T-helper 1 cell (primary cell): ENCODE data around the gene SETBP1.
A peak's percentile ranks its signal among the peaks of the same experiment; 100 is the strongest.

ENCODE experiments used
- DNase-seq, 5 donors: peaks; one replicate each; pipeline ENCODE4 v3.0.0-alpha.2; 2012 to 2020

SETBP1 gene

DNA sequence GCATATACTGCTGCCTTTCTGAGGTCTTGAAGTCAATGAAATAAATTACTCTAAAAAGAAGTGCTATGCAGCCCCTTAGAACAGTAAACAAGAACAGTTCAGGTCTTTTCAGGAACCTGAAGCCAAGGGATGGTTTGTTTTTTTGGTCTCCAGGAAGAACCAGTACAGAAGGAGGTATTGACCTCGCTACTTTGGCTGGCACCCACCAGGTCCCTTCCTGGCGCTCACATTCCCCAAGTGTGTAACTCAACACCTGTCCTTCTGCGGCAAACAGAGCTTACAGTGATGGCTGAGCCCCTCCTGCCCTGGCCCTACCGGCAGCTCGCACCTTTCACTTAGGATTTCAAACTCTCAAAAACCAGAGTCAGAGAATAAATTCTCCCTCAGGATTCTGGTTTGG, 51.9 kb downstream of the SETBP1 start:
- no peak for DNase-seq

DNA sequence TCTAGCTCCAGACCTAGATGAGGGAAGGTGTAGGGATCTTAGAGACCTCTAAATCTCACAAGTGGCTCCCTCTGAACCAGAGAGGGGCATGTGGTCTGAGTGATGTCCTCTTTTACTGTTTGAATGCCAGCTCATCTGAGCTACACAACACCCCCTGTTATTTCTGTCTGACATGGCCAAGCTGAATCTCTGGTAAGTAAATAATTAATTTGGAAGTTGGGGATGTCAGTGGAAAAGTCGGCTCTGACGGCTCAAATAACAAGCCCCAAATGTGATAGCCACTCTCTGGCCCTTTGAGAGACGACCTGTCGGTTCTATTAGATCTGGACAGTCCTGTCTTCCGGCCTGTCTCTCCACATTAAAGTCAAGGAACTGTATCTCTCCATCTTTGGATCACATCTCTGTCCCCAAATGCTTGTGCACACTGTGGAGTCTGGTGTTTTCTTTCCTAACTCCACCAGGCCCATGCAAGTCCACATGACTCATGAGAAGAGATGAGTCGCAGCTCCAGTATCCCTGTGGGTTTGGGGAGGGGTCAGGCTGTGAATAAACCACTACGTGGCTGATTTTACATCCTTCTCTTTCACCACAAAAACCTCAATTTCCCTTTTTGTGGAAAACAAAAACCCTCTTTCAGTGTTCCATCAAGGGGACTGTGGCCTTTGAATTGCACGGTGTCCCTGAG, 52.5 kb downstream of the SETBP1 start:
- DNase-seq = peak in 1 of 5 donors; percentile 38

DNA sequence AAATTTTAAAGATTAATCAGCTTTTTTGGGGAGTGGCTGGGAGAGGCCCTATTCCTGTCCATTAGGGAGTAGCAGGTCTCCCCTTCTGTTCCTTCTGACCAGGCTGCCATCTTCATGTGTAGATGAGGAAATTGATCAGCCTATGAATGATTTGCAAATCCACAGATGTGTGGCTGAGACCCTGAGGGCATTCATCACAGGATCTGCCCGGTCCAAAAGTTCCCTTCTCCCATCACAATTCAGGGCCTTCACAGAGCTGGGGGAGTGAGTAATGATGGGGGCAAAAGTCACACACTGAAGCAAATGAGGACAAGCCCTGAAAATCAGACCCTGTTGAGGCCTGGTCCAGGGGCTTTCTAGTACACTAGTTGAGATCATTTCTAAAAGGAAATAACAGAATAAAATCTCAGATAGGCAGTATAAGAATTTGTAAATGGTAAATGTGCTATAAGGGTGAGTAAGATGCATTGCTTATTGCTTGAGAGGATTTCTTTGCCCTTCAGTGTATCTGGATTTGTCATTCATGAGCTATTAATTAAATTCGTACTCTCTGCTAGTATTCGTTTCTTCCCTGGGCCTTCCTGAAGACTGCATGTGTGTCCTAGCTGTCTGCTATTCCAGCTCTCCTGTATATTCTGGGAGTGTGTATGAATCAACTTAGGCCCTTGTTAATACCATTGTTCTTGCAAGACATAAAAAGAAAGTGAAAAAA, 53.2 kb downstream of the SETBP1 start:
- no peak for DNase-seq

DNA sequence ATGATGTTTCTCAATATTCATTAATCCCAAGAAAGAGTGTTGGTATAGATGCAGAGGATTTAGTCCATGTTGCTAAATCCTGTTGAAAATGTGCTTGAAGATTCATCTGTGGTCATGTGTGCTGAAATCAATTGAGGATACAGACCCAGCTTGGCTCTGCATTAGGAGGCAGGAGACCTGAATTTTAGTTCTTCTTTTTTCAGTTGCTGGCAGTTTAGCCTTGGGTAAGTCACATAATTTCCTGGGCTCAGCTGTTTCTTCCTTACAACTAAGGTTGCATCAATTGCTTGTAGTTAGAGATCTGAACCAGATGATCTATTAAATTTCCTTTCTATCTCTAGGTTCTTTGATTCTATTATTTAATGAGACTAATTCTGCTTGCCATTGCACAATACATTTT, 54.4 kb downstream of the SETBP1 start:
- DNase-seq = no peak

DNA sequence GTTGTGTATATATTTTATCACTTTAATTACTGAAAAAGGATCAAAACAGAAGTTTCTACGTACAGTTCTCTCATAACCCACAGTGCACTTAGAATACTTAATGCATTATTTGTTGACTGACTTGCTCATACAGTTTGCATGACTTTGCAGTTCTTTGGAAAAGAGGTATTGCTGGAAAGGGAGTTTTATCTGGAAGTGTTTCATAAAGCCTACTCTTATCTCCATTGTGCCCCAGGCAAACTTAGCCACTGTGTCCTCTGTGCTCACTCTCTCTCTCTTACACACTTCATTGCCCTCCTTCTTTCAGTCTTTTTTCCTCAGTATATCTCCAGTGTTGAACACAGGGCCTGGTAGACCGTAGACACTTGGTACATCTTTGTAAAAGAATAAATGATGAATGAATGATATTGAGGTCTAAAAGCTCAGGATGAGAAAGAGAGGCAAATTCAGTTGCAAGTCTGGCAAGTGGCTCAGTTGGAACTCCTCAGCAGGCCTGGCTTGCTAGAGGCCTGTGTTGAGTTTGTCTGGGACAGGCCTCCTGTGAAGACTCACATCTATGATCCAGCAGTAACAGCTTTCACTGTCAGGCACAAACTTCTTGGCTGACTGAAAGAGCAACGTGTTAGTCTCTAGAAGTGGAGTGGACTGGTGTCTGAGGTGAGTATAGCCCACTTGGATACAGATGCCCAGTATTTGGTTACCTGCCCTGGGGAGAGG, 56.1 kb downstream of the SETBP1 start:
- no peak for DNase-seq

DNA sequence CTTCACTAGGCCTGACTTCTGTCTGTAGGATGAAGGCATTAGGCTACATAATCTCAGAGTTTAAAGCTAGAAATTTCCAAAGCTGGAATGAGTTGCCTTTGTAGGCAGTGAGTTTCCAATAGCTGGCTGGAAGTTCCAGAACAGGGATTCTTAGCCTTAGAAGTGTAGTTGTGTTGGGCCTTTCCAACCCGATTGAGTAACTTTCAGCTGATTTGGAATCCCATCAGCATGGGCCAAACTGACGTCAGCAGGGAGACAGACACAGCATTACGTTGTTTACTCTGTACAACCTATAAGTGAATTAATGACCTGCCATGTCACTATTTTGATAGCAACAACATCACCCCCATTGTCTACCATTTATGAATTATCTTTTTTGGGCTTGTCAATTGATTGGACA, 56.9 kb downstream of the SETBP1 start:
- DNase-seq = no peak

DNA sequence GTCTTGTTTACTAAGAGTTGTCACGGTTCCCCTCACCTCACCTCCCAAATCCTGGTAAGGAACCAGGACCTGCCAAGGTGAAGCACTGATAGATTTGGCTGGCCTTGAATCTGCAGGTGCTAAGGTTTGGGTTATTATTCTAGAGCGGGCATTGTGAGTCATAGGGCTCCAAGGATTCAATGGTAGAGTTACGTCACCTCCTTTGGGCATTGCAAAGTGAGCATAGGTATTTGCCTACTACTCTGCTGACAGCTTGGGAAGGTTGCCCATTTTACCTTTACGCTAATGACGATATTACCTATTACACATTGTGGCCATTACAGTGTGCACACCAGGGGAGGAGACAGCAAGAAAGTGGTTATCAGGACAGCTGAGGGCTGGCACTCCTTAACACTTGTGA, 59.3 kb downstream of the SETBP1 start:
- no peak for DNase-seq

DNA sequence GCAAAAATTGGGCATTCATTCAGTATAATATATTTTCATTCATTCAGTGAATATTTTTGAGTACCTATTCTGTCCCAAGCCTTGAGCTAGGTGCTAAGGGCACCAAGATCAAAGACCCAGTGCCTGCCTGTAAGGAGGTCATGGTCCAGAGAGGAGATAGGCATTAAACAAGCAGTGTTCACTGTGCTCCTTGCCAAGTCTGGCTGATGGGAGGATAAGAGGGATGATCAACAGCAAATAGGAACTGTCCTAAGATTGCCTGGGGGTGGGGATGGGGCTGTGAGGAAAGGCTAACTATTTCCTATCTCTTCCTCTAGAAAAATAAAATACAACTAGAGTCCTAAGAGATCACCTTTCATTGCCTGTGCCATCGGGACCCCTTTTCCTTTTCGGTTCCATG, 60.4 kb downstream of the SETBP1 start:
- DNase-seq = no peak

DNA sequence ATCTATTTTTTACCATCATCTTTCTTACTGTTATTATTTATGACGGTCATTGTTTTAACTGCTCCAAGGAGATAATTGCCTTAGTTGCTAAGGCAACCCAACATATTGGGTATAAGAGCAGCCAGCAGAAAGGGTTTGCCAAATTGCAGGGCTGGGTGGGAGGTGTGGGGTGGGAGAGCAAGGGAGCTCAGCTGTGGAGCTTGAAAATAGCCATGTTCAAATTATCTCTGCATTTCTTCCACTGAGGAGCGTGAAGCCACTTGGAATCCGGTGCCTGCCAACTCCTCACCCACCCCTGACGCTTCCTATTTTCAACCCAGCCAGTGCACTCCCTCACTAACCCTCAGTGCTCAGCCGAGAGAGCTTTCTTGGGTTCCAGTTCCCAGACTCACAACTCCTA, 60.8 kb downstream of the SETBP1 start:
- DNase-seq = no peak

DNA sequence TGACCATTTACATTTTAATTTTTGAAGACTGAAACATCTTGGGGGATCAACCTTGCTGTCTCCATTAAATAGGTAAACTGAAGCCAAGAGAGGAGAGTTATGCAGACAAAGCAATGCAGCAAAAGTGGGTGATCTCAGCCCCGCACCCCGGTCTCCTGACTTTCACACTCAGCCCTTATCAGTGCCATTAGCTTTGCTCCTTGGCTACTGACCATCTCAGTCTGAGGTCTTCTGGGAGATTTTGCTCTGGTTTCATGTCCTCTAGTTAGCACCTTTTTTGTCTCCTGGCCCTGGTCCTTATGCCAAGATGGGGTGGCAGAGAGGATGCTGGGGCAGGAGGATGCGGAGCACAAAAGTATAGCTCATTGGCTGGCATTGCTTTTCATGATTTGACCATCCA, 61.4 kb downstream of the SETBP1 start:
- DNase-seq = no peak

DNA sequence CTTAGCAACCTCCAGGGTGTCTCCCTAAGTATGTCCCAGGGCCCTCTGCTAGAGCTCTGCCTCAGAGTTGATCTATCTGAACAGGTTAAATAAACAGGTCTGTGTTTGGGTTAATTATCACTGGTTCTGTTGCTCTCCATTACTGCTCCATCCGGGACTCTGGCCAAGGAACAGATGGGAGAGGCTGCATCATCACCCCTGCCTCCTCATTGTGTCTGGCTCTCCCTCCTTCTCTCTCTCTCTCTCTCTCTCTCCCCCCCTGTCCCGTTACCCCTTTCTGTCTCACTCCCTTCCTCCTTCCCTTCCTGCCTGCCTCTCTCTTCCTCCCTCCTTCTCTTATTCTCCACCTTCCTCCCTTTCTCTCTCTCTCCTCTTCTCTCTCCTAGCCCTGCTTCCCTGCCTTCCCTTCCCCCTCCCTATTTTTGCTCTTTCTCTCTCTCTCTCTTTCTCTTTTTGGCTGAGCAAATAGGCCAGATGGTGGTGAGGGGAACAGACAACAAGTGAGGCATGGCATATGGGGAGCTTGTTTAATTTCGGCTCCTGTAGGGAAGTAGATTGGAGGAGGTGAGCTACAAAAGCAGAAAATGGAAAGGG, 62.1 kb downstream of the SETBP1 start:
- no peak for DNase-seq

DNA sequence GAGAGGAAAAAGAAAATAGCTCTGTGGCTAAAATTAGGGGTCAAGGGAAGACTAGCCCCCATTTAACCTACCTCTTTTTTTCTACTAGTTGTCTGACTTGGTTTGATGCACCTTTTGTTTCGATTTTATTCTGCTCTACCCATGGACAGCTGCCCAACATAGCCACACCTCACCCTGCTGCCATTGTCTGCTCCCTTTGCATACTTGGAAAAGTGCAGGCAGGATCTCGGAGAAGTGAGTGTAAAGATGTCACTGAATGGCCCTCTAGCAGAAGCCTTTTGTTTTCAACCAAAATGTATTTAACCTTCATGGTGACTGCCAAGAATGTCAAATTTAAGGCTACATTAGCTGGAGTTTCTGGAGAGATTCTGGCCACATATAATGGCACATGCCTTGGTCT, 62.9 kb downstream of the SETBP1 start:
- DNase-seq = no peak

DNA sequence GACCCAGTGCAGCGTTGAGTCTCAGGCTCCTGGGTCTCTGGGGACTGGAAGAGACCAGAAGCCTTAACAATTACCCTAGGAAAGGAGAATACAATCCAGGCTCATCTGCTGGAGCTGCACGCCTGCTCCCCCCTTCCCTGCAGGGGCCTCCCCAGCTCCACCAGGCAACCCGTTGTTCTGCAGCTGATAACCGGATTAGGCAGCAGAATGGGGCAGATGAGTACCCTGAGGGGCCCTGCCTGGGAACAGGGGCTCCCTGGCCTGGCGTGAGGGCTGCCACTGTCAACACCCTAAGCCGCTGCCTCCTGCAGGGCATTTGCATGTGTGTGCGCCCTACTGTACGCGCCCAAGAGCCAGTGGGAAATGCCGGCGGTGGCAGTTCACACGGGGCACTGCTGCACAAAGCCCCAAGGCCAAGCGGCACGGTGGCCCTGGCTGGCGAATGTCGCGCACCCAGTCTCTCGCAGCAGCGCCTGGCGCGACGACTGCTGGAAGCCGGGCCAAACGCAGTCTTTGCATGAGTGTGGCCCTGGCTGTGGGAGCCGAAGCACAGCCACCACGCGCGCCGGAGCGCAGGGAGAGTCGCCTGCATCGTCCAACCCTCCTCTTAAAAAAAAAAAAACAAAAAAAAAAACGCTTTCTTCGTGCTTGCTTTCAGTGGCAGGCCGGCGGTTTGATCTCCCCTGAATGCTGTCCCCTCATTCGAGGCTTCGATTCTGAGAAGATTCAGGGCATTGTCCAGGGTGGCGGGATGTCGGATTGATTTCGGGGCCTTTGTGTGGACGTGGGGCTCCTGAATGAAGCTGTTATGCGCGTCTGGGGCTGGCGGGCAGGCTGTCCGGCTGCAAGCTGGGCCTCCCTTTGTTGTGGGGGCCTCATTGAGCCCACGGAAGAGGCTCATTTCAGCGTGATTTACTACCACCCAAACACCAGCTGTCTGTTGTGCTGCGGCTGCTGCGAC, 63.8 kb downstream of the SETBP1 start:
- no peak for DNase-seq

DNA sequence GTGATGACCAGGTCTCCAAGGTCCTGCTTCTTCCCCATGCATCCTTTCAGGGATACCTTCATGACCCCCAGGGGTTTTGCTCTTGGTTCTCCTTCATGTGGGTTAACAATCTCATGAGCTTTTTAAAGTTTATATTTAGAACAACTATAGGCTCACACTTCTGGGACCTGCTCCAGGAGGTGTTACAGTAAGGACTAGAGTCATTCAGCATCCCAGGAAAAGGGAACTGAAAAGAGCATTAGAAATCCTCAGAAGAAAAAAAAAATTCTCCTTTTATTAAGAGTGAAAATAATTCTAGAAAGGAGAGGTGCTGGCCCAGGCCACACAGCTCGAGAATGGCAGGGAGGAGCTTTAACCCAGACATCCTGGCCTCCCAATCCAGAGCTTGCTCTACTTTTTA, 66.5 kb downstream of the SETBP1 start:
- DNase-seq = no peak

DNA sequence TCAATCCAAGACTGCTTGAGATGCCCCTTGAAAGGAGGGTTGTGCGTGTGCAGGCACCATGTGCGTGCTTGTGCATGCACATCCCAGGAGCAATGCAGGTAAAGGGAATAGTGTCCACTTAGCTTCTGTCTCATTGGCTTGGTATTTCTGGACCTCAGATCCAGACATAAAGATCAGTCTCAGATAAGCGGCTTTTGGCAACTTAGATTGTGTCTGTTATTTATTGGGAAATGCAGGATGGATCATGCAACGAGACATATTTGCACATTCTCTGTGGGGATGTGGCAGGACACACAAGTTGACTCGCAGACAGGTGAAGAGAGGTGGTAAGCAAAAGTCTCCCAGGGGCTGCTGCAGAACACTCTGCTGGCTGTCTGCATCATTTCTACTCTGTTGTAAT, 67.9 kb downstream of the SETBP1 start:
- no peak for DNase-seq

DNA sequence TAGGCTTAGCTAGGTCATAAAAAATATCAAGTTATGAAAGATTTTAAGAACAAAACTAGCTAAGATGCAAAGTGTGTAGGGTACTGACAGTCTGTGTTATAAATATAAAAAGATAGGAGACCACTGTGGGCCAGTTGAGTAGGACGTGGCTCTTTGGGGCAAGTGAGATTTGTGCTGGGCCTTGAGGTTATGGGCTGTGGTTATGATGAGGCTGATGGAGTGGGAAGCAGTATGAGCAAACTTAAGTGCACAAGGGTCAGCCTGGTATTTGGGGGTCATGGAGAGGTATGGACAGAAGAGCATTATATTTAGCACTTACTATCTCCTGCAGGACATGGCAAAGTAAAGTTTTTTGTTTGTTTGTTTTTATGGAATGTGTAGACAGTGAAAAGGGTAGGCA, 70.1 kb downstream of the SETBP1 start:
- no peak for DNase-seq

DNA sequence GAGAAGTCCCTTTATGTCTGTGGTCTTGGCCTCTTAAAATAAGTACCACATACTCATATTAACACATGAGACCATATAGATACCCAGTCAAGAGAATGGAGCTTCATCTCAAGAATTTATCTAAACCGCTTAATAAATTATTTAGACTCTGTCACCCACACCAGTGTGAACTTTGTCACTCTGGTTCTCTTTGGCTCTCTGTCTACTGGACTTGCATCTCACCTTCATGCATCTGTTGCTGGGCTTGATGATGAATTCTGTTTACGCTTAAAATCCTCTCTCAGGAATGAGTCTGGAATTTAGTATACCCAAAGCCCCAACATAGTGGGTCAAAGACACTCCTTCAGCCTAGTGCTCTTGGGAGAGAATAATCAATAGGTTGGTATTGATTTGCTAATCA, 73.9 kb downstream of the SETBP1 start:
- no peak for DNase-seq

DNA sequence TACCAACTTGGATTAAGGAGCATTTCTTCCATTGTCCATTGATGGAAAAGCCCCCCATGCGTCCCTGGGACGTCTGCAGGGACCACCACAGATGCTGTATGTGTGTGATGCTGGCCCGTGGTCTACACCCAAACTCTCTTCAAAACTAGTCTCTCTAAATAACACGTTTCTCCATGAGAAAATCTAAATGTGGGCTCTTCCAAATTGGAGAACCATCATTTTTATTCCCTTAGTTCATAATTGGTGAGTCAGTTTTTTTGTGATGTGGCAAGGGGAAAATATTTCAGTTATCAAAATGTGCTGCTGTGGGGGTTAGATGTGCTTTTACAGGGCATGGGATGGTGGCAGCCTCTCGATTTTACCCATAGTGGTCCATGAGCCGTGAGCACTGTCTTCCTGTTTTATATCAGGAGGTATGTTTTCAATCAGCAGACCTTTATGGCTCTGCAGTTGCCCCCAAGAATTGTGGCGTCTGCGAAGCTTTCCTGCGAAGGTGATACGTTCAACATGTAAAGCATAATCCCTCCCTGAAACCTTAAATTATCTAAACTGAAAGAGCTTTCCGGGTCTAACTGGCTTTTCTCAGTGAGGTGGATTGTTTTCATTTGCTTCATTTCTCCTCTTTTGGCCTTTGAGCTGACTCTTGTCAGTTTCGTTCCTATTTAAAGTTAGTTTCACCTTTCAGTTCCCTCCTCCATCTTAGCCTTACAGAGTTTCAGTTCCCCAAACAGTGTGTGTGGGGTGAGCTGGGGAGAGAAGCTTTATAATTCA, 78.4 kb downstream of the SETBP1 start:
- peak in 1 of 5 donors; percentile 75 for DNase-seq

DNA sequence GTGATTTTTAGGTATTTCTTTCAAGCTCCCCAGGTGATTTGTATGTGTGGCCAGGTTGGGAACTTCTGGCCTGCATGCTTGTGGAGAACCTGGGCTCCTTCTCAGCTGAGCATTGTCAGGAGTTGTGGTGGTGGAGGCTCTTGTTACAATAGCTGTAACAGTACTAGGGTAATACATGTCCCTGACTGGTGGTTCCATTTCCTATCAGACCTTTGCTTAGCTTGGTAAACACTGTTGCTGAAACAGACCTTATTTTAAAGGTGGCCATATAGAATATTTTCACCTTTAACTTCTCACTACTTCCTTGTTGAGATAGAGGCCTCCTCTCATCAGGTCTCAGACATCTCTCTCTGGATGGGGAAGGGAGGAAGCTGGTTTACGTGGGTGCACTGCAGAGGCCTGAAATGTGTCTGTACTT, 79.2 kb downstream of the SETBP1 start:
- peak in 1 of 5 donors; percentile 27 for DNase-seq

DNA sequence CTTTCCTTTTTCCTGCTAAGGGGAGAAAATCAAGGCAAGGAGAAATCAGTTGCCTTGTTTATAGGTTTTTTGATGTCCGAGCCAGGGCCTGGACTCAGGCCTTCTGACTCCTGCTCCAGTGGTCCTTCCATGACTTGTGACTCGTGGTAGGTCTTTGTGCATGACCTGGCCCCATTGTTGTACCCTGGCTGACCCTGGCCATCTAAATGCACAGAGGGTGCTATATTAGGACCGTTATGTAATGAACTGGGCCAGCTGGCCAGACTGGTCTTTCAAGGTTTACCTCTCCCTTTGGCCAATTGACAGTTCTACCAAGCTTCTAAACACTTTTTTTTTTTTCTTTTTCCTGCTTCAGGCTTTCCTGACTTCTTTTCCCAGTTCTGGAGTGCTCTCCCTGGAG, 81.1 kb downstream of the SETBP1 start:
- DNase-seq = no peak

DNA sequence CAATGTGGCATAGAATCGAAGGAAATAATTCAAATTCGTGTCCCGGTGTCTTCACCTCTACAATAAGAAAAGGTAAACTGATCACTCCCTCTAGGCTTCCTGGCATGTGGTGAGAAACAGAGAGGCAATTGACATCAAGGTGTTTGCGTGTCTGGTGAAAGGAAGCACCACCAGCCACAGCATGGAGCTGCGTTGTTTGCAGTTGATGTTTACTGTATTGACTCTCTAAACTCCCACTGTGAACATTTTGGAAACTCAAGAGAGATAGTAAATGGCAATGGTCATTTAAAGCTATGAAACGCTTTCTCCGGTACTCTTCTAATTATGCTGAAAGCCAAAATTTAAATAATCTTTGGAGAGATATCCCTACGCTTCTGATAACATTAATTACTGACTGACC, 82.6 kb downstream of the SETBP1 start:
- no peak for DNase-seq

DNA sequence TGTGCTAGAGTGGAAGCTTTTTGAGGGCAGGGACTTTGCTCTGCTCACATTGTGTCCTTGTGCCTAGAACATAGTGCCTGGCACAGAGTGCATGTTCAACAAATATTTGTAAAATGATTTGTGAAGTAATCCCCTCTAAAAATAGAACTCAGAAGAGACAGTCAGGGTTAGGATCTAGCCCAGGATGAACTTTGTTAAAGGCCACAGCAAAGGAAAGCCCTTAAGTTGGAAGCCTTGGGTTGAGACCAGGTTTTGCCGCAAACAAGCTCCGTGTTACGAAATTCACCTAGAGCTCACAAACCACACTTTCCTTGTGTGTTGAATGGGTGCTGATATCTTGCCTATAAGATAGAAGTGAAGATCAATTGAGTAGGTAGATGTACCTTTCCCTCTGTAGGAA, 84.2 kb downstream of the SETBP1 start:
- DNase-seq = no peak
